Panc1 (cell line): ENCODE measurements around the gene PDE4C. TPM values are rescaled to one million over a fixed set of nuclear protein-coding genes. Genes with fewer than 3 reads are reported as not detected.

Experiments
- ATAC-seq: fragments of 200-7000 bp; cut with Tn5 transposase; 2 replicates; pipeline ENCODE4 v1.9.1; 2020; ENCODE audit warnings: mild to moderate bottlenecking, moderate library complexity
- BruUV-seq: library from RNA; stranded (reverse); fragments of 400-500 nt; replicated peaks from 2 replicates; lab custom pipeline; 2021; lab: Mats Ljungman, UMichigan
- CTCF ChIA-PET: fragments of 300-600 bp; sonication (Branson Sonifier 250); formaldehyde crosslinking; loops from one replicate; lab custom pipeline; 2022; ENCODE audit warnings: antibody characterized with exemption; lab: Charles Lee
- POLR2A ChIA-PET: fragments of 300-600 bp; sonication (Branson Sonifier 250); formaldehyde crosslinking; loops from one replicate; lab custom pipeline; 2022; ENCODE audit warnings: antibody characterized with exemption; lab: Charles Lee
- DNase-seq: peaks from one replicate; pipeline ENCODE4 v3.0.0-alpha.2; 2010; ENCODE audit warnings: low read depth, low spot score
- H3K27ac ChIP-seq: 2 replicates; pipeline ENCODE4 v1.5.1; 2011; ENCODE audit warnings: mild to moderate bottlenecking, low read length, inconsistent platforms
- H3K27me3 ChIP-seq: fragments of 200-500 bp; sonication (Bioruptor generic); 2 replicates; pipeline ENCODE4 v1.6.0; 2014; ENCODE audit warnings: low read length, inconsistent platforms; ENCODE audit not compliant: control insufficient read depth, insufficient read depth
- H3K36me3 ChIP-seq: fragments of 200-500 bp; sonication (Bioruptor generic); 2 replicates; pipeline ENCODE4 v1.5.1; 2014; ENCODE audit warnings: inconsistent platforms, mild to moderate bottlenecking, low read length, moderate library complexity; ENCODE audit not compliant: control insufficient read depth, insufficient read depth
- H3K4me1 ChIP-seq: 2 replicates; pipeline ENCODE4 v1.5.1; 2011; ENCODE audit warnings: inconsistent platforms, mild to moderate bottlenecking, low read length, moderate library complexity; ENCODE audit not compliant: control insufficient read depth, insufficient read depth
- H3K4me3 ChIP-seq, 2 experiments: 2 replicates each; pipeline ENCODE4 v1.5.1; 2011 to 2012; ENCODE audit warnings: low read depth in 2 of 2, low read length in 2 of 2, mild to moderate bottlenecking in 2 of 2, inconsistent platforms in 1 of 2, moderate library complexity in 1 of 2
- H3K9me3 ChIP-seq: fragments of 200-500 bp; sonication (Bioruptor generic); 2 replicates; pipeline ENCODE4 v1.5.1; 2014; ENCODE audit warnings: low read depth, mild to moderate bottlenecking, inconsistent platforms, low read length, moderate library complexity; ENCODE audit not compliant: control insufficient read depth, insufficient read depth
- POLR2AphosphoS5 ChIP-seq: IDR thresholded peaks from 2 replicates; pipeline ENCODE4 v1.6.1; 2012; ENCODE audit warnings: mild to moderate bottlenecking, low read depth, low read length, moderate library complexity
- SIN3A ChIP-seq: IDR thresholded peaks from 2 replicates; pipeline ENCODE4 v1.6.1; 2012; ENCODE audit warnings: low read depth, mild to moderate bottlenecking, low read length, moderate library complexity, borderline replicate concordance; ENCODE audit not compliant: insufficient read depth
- TCF7L2 ChIP-seq: IDR thresholded peaks from 2 replicates; pipeline ENCODE4 v1.6.1; 2011; ENCODE audit warnings: mild to moderate bottlenecking, low read depth, low read length, inconsistent platforms
- in situ Hi-C: cut with HindIII; loops from 2 replicates; pipeline ENCODE4 v1.10.0; 2016; ENCODE audit warnings: low sequenced_read_pairs, low pct_unique_long_range_greater_than_20kb
- intact Hi-C: fragments of 100-400 bp; cut with micrococcal nuclease; formaldehyde crosslinking; loops from one replicate; pipeline ENCODE4 v1.10.0; 2022; ENCODE audit not compliant: unreplicated experiment
- total RNA-seq: library from RNA; stranded (reverse); gene quantifications from one replicate; pipeline ENCODE4 v1.2.1, GENCODE V29; 2021; ENCODE audit not compliant: unreplicated experiment
- TF ChIP-seq, protein P1 (sequence below): fragments of 450-650 bp; IDR thresholded peaks from 2 replicates; pipeline ENCODE4 v1.5.1; 2017; ENCODE audit warnings: mild to moderate bottlenecking
- TF ChIP-seq, protein P2 (sequence below), 2 experiments: IDR thresholded peaks; 2 replicates each; pipeline ENCODE4 v1.6.1; 2011 to 2012; ENCODE audit warnings: low read depth in 2 of 2, control low read depth in 1 of 2, low read length in 1 of 2, mild to moderate bottlenecking in 1 of 2, moderate library complexity in 1 of 2; ENCODE audit not compliant: insufficient read depth in 1 of 2

Gene PDE4C
- total RNA-seq, 1 experiment from 2014 or later = 0.98 TPM

DNA sequence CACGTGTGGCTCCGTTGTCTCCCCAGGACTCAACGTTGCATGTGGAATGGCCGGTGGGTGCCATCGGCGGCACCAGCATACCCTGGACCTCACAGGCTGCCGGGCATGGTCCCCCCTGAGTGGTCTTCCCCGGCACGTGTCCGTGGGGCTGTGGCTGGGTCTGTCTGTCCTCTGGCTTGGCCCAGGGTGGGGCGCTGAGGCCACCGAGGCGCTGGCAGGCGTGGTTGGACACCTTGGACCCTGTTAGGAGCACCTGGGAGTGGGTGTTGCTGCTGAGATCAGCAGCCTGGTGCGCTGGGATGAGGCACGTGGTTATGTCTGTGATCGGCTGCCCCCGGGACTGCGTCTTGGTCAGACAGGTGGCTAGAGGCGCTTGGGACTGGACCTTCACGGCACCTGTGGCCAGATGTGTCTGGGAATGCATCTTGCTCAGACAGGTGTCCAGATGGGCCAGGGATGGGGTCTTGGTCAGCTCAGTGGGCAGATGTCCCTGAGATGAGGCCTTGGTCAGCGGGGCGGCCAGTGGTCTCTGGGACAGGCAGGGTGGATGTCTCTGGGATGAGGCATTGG, 38.8 kb upstream of the PDE4C start:
- H3K27me3 ChIP-seq = no peaks in the 10 kb centered on the region
- in situ Hi-C loops = no loop called here
- H3K9me3 ChIP-seq = no peaks in the 10 kb centered on the region
- no peaks in the 10 kb centered on the region for H3K36me3 ChIP-seq
- no peak for DNase-seq
- intact Hi-C loops = no loop called here
- no peak overlapping the region for H3K4me3 ChIP-seq
- CTCF ChIA-PET = no interaction called here
- no peak for ATAC-seq
- POLR2A ChIA-PET = interaction anchor here (0.6 kb wide), 1 partner anchor 15 kb away, joined by 4 read pairs; no protein-coding TSS in a partner anchor
- BruUV-seq = no TSS peak
- no peak overlapping the region for H3K27ac ChIP-seq
- H3K4me1 ChIP-seq = no peaks in the 10 kb centered on the region
- TF ChIP-seq, protein P1, sequence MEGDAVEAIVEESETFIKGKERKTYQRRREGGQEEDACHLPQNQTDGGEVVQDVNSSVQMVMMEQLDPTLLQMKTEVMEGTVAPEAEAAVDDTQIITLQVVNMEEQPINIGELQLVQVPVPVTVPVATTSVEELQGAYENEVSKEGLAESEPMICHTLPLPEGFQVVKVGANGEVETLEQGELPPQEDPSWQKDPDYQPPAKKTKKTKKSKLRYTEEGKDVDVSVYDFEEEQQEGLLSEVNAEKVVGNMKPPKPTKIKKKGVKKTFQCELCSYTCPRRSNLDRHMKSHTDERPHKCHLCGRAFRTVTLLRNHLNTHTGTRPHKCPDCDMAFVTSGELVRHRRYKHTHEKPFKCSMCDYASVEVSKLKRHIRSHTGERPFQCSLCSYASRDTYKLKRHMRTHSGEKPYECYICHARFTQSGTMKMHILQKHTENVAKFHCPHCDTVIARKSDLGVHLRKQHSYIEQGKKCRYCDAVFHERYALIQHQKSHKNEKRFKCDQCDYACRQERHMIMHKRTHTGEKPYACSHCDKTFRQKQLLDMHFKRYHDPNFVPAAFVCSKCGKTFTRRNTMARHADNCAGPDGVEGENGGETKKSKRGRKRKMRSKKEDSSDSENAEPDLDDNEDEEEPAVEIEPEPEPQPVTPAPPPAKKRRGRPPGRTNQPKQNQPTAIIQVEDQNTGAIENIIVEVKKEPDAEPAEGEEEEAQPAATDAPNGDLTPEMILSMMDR = no peak
- TF ChIP-seq, protein P2, sequence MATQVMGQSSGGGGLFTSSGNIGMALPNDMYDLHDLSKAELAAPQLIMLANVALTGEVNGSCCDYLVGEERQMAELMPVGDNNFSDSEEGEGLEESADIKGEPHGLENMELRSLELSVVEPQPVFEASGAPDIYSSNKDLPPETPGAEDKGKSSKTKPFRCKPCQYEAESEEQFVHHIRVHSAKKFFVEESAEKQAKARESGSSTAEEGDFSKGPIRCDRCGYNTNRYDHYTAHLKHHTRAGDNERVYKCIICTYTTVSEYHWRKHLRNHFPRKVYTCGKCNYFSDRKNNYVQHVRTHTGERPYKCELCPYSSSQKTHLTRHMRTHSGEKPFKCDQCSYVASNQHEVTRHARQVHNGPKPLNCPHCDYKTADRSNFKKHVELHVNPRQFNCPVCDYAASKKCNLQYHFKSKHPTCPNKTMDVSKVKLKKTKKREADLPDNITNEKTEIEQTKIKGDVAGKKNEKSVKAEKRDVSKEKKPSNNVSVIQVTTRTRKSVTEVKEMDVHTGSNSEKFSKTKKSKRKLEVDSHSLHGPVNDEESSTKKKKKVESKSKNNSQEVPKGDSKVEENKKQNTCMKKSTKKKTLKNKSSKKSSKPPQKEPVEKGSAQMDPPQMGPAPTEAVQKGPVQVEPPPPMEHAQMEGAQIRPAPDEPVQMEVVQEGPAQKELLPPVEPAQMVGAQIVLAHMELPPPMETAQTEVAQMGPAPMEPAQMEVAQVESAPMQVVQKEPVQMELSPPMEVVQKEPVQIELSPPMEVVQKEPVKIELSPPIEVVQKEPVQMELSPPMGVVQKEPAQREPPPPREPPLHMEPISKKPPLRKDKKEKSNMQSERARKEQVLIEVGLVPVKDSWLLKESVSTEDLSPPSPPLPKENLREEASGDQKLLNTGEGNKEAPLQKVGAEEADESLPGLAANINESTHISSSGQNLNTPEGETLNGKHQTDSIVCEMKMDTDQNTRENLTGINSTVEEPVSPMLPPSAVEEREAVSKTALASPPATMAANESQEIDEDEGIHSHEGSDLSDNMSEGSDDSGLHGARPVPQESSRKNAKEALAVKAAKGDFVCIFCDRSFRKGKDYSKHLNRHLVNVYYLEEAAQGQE (IDR thresholded peaks at IDR 0.05; ENCODE audit: insufficient read depth in 1 of 2, low read depth in 2 of 2, low read length in 1 of 2) = no peak

DNA sequence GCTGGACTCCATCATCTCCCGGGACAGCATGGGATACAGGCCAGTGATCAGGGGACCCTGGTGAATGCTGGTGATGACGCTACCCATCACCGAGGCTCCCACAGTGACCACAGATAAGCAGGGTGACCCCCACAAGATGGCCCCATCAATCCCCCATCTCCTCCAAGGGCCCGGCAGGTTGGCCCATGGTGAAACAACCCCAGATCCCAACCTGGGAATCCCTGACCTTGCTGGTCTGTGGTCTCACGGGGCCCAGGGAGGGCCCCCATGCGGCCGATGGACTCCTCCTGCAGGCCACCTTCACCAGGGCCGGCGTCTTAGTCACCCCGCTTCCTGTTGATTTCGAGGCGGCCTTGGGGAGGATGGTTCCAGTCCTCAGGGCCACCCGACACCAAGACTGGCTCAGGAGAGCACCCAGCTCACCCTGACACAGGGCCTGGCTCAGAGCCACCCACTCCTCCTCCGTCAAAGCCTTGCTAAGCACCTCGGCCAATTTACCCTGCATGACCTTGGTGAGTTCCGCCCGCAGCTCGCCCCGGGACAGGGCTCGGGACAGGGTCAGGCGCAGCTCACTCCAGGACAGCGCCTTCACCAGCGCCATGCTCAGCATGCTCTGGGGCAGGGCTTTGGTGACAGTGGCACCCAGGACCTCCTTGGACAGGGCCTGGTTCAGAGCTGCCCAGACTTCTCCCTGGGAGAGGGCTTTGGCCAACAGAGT, 38.1 kb upstream of the PDE4C start:
- TF ChIP-seq, protein P2 (IDR thresholded peaks at IDR 0.05; ENCODE audit: insufficient read depth in 1 of 2, low read depth in 2 of 2, low read length in 1 of 2) = no peak
- TF ChIP-seq SIN3A (no peak), TCF7L2 (no peak), POLR2AphosphoS5 (no peak)
- TF ChIP-seq, protein P1 = no peak
- H3K27me3 ChIP-seq = no peaks in the 10 kb centered on the region
- BruUV-seq = no TSS peak
- no peaks in the 10 kb centered on the region for H3K4me1 ChIP-seq
- no peaks in the 10 kb centered on the region for H3K36me3 ChIP-seq
- no peak overlapping the region for H3K4me3 ChIP-seq
- no peak overlapping the region for H3K27ac ChIP-seq
- in situ Hi-C loops = no loop called here
- intact Hi-C loops = no loop called here
- no peaks in the 10 kb centered on the region for H3K9me3 ChIP-seq
- ATAC-seq (no peak), DNase-seq (no peak)
- ChIA-PET CTCF (no interaction called here), POLR2A (no interaction called here)
